Uterus (tissue), 2 donors: ENCODE data around the gene HOXC13.

Experiments used
- POLR2A ChIP-seq, 2 donors: fragments of 450-650 bp; IDR thresholded peaks; one replicate each; pipeline ENCODE4 v1.6.1; 2016; ENCODE audit warnings: antibody characterized with exemption in 2 of 2, mild to moderate bottlenecking in 1 of 2, moderate library complexity in 1 of 2
- TF ChIP-seq, protein P1 (sequence below), 4 experiments: fragments of 200-600 bp in 2 of 4; fragments of 450-650 bp in 2 of 4; sonication (generic) in 2 of 4; IDR thresholded peaks; one replicate each; pipeline ENCODE4 v1.5.1; 2016 to 2019; ENCODE audit warnings: antibody characterized with exemption in 4 of 4, mild to moderate bottlenecking in 2 of 4, moderate library complexity in 1 of 4

DNA sequence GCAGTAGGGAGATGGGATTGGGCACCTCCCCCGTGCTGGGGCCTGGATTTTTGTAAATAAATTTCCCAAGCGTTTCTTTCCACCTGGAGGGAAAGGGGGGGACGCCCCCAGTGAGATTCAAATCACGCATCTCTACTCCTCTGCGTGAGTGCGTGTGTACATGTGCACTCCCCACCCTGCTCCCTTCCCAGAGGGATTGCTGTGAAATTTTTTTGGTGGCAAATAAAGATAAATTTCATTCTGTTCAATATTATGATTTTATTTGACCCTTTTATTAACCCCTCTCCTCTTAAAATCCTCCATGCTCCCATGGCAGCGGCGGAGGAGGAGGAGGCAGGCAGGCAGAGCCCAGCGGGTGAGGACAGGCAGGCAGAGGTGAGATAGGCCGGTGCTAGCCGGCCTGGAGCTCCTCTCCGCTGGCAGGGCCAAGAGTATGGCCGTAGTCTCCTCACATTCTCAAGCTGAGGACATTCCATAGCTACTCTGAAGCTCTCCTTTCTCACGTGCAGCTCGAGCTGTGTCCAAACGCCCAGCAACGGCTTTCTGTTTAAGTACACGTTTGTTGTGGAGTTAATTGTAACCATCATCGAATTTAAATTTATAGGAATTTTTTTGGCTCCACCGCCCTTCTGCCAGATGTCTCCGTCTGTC, 37.7 kb downstream of the HOXC13 start:
- TF ChIP-seq, protein P1, sequence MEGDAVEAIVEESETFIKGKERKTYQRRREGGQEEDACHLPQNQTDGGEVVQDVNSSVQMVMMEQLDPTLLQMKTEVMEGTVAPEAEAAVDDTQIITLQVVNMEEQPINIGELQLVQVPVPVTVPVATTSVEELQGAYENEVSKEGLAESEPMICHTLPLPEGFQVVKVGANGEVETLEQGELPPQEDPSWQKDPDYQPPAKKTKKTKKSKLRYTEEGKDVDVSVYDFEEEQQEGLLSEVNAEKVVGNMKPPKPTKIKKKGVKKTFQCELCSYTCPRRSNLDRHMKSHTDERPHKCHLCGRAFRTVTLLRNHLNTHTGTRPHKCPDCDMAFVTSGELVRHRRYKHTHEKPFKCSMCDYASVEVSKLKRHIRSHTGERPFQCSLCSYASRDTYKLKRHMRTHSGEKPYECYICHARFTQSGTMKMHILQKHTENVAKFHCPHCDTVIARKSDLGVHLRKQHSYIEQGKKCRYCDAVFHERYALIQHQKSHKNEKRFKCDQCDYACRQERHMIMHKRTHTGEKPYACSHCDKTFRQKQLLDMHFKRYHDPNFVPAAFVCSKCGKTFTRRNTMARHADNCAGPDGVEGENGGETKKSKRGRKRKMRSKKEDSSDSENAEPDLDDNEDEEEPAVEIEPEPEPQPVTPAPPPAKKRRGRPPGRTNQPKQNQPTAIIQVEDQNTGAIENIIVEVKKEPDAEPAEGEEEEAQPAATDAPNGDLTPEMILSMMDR (IDR thresholded peaks at IDR 0.05), result no peak
- TF ChIP-seq POLR2A (IDR thresholded peaks at IDR 0.05), result no peak
